Naive thymus-derived CD8-positive, alpha-beta T cell (primary cell): ENCODE measurements around the gene PXK. TPM values are rescaled to one million over a fixed set of nuclear protein-coding genes. Genes with fewer than 3 reads are reported as not detected.

Experiments
- ATAC-seq, 2 donors: fragments of 150-1000 bp; cut with Tn5 transposase in 1 of 2; sonication (Bioruptor Pico), chemical (Tn5 transposase) in 1 of 2; 1 replicate in 1 of 2; 2 replicates in 1 of 2; pipeline ENCODE4 v1.10.0; 2021; ENCODE audit warnings: mild to moderate bottlenecking in 2 of 2, moderate library complexity in 2 of 2
- POLR2A ChIA-PET: fragments of 350-600 bp; sonication (Branson Sonifier 250); formaldehyde crosslinking; loops from one replicate; lab custom pipeline; 2021; ENCODE audit warnings: antibody characterized with exemption; lab: Charles Lee
- DNase-seq, 10 donors: peaks; one replicate each; pipeline versions ENCODE4 v3.0.0 to v3.0.0-alpha.2; 2020 to 2022
- H3K27ac Mint-ChIP-seq, 10 donors: one replicate each; pipeline ENCODE4 v1.8.0; 2020 to 2022; ENCODE audit warnings: mild to moderate bottlenecking in 10 of 10, mixed read lengths in 10 of 10, moderate library complexity in 4 of 10, inconsistent platforms in 1 of 10
- H3K27me3 Mint-ChIP-seq, 5 donors: one replicate each; pipeline ENCODE4 v1.8.0; 2021 to 2022; ENCODE audit warnings: mixed read lengths in 5 of 5
- H3K36me3 Mint-ChIP-seq, 3 donors: one replicate each; pipeline ENCODE4 v1.8.0; 2020 to 2022; ENCODE audit warnings: mixed read lengths in 3 of 3, mild to moderate bottlenecking in 2 of 3, inconsistent platforms in 1 of 3
- H3K4me1 Mint-ChIP-seq, 4 donors: one replicate each; pipeline ENCODE4 v1.8.0; 2021 to 2022; ENCODE audit warnings: mixed read lengths in 4 of 4
- H3K4me3 Mint-ChIP-seq, 10 donors: one replicate each; pipeline ENCODE4 v1.8.0; 2020 to 2022; ENCODE audit warnings: mild to moderate bottlenecking in 10 of 10, mixed read lengths in 10 of 10, moderate library complexity in 6 of 10, inconsistent platforms in 1 of 10
- H3K9me3 Mint-ChIP-seq, 9 donors: one replicate each; pipeline ENCODE4 v1.8.0; 2020 to 2022; ENCODE audit warnings: mixed read lengths in 9 of 9, mild to moderate bottlenecking in 3 of 9, inconsistent platforms in 1 of 9, moderate library complexity in 1 of 9
- polyA plus RNA-seq, 3 donors: library from polyadenylated mRNA; unstranded; fragments of 300-500 nt; fragmentation: Illumina TruSeq; gene quantifications; one replicate each; pipeline ENCODE4 v1.2.3, GENCODE V29; 2021
- total RNA-seq, 8 experiments: library from RNA in 2 of 8; stranded (reverse) in 2 of 8; gene quantifications; one replicate each; pipeline ENCODE4 v1.2.3 and lab custom pipeline; 2021 to 2026

The PXK gene
- total and polyA plus RNA-seq, 5 experiments from 2014 or later: 16.3 to 26.6 (median 21.9) TPM

DNA sequence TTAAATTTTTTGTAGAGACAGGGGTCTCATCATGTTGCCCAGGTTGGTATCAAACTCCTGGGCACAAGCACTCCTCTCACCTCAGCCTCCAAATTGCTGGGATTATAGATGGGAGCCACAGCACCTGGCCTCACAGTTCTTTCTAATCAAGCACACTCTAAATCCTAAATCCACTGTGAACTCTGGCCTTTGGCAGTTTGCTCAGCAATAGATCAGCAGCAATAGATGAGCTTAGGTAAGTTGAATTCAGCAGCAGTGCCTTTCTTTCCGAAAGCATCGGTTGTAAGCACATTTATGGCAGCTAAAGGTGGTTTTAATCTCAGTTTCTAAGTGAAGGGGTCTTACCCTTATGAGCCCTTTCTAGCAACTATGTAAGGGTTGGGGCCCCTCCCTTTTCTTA is 84.4 kb downstream of the PXK start:
- ATAC-seq: no peak
- Mint-ChIP-seq H3K4me1 (peaks cover 0 to 17% (median 3%) of the 10 kb centered on the region in 4 donors), H3K4me3 (no peak overlapping the region), H3K27me3 (no peaks in the 10 kb centered on the region), H3K27ac (peak overlapping the region in 1 of 10 donors; percentile 28), H3K36me3 (peaks cover 0 to 20% (median 1%) of the 10 kb centered on the region in 3 donors), H3K9me3 (no peaks in the 10 kb centered on the region)
- POLR2A ChIA-PET: no interaction called here
- DNase-seq: no peak

- no peak for DNase-seq
- no peaks in the 10 kb centered on the region for H3K9me3 Mint-ChIP-seq
- H3K27ac Mint-ChIP-seq: peak overlapping the region in 4 of 10 donors; percentile 9 to 64 (median 16)
- peaks cover 0 to 20% (median 0%) of the 10 kb centered on the region in 3 donors for H3K36me3 Mint-ChIP-seq
- POLR2A ChIA-PET: no interaction called here
- H3K4me3 Mint-ChIP-seq: no peak overlapping the region
- ATAC-seq: no peak
- no peaks in the 10 kb centered on the region for H3K27me3 Mint-ChIP-seq
- peaks cover 0 to 17% (median 4%) of the 10 kb centered on the region in 4 donors for H3K4me1 Mint-ChIP-seq
These were observed 85.5 kb downstream of the PXK start for GRCh38 chr3:58418227-58418626.

DNA sequence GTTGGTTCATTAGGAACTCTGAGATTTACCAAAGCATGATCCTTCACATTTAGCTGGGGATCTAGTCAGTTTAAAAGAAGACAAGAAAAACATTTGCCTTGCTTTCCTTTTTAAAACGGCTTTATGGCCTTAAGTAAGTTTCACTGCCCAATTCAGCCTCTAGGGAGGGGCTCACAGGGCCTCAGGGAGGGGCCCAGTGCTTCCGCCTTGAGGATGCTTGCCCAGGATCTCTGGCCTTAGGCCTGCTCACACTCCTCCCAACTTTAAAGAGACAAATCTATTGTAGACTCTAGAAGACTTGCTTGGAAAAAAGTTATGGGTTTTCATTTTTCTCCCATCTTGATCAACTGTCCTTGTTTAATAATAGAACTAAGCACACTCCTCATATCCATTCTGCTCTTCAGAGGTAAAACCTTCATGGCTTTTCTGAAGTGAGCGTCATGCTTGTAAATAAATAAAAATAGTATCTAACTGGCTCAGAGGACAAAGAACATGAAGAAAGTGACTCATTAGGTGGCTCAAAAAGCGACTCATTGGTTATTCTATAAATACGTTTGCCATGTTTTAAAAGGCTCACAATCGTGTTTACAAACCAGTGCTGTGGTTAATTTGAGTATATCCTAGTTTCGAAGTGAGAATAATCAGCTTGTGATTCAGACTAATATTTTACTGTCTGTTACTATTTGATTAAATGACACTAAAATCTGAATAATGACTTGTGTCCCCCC is 87.3 kb downstream of the PXK start:
- Mint-ChIP-seq H3K4me3 (no peak overlapping the region), H3K9me3 (no peaks in the 10 kb centered on the region), H3K27ac (peak overlapping the region in 8 of 10 donors; percentile 29 to 68 (median 58)), H3K36me3 (peaks cover 0 to 29% (median 1%) of the 10 kb centered on the region in 3 donors), H3K27me3 (no peaks in the 10 kb centered on the region), H3K4me1 (peaks cover 1 to 13% (median 2%) of the 10 kb centered on the region in 4 donors)
- no peak for ATAC-seq
- POLR2A ChIA-PET: interaction anchor here (1.3 to 3.0 kb wide), 3 partner anchors 10 to 113 kb away, joined by 3 to 9 read pairs (median 4); partner anchors contain the start of gene PDHB
- DNase-seq: no peak

DNA sequence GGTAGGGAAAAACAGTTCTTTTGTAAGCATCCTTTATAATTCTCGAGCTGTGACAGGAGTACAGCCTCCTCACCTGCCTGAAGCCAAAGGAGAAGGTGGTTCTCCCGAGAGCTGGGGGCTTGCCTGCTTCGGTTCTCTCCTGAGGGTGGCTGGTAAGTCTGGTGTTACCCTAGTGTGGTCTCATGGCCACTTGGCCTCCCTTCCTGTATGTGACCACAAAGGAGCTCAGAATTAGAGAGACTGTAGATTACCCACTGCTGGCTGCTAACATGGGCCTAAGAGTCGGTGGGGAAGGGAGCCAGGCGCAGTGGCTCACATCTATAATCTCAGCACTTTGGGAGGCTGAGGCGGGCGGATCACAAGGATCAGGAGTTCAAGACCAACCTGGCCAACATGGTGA is 88.3 kb downstream of the PXK start:
- Mint-ChIP-seq H3K4me3 (no peak overlapping the region), H3K27me3 (no peaks in the 10 kb centered on the region), H3K4me1 (peaks cover 1 to 13% (median 4%) of the 10 kb centered on the region in 4 donors), H3K36me3 (peaks cover 0 to 39% (median 4%) of the 10 kb centered on the region in 3 donors), H3K27ac (peak overlapping the region in 6 of 10 donors; percentile 15 to 76 (median 47)), H3K9me3 (no peaks in the 10 kb centered on the region)
- ATAC-seq (no peak), DNase-seq (no peak)
- POLR2A ChIA-PET: interaction anchor here (1.3 to 3.0 kb wide), 3 partner anchors 9 to 114 kb away, joined by 3 to 9 read pairs (median 4); partner anchors contain the start of gene PDHB

DNA sequence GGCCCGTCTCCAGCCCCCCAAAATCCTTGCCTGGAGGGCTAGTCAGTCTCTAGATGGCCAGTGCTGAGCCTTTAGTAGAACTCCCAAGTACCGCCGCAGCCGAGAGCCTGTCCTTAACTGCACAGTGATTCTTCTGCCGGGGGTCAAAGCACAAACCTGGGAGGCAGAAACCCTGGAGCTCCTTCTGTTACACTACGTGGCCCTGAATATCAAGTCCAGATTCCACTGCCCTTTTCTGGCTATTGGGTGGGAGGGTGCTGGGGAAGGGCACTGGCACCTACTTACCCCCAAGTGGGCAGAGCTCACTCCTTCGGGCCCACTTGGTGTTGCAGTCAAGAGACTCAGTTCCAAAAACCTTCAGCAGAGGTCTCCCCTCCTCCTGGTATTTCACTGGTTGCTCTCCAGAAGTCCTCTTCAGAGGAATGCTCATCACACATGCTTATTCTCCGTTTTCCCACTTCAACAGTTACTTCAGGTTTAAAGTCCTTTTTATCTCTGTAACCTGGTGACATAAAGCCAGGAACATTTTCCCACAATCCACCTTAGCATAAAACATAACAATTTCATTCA is 90.1 kb downstream of the PXK start:
- ATAC-seq: no peak
- H3K9me3 Mint-ChIP-seq: no peaks in the 10 kb centered on the region
- no peak overlapping the region for H3K4me3 Mint-ChIP-seq
- POLR2A ChIA-PET: interaction anchor here (2.2 kb wide), 1 partner anchor 11 kb away, joined by 10 read pairs; the partner anchor contains the start of gene PDHB
- peak overlapping the region in 4 of 10 donors; percentile 1 to 84 (median 49) for H3K27ac Mint-ChIP-seq
- no peak for DNase-seq
- no peaks in the 10 kb centered on the region for H3K27me3 Mint-ChIP-seq
- H3K4me1 Mint-ChIP-seq: peaks cover 1 to 13% (median 4%) of the 10 kb centered on the region in 4 donors
- peaks cover 0 to 56% (median 4%) of the 10 kb centered on the region in 3 donors for H3K36me3 Mint-ChIP-seq

GRCh38 chr3:58424613-58425012 is 91.9 kb downstream of the PXK start:
- Mint-ChIP-seq H3K4me1 (peaks cover 1 to 11% (median 5%) of the 10 kb centered on the region in 4 donors), H3K27ac (peak overlapping the region in 5 of 10 donors; percentile 0 to 51 (median 43)), H3K36me3 (peaks cover 0 to 72% (median 4%) of the 10 kb centered on the region in 3 donors), H3K27me3 (no peaks in the 10 kb centered on the region), H3K9me3 (no peaks in the 10 kb centered on the region), H3K4me3 (no peak overlapping the region)
- POLR2A ChIA-PET: interaction anchor here (2.2 kb wide), 1 partner anchor 9 kb away, joined by 10 read pairs; the partner anchor contains the start of gene PDHB
- ATAC-seq (no peak), DNase-seq (no peak)

GRCh38 chr3:58425782-58426181 is 93.1 kb downstream of the PXK start:
- ATAC-seq (no peak), DNase-seq (no peak)
- Mint-ChIP-seq H3K9me3 (no peaks in the 10 kb centered on the region), H3K4me3 (no peak overlapping the region), H3K36me3 (peaks cover 0 to 80% (median 8%) of the 10 kb centered on the region in 3 donors), H3K27ac (peak overlapping the region in 5 of 10 donors; percentile 3 to 75 (median 45)), H3K27me3 (no peaks in the 10 kb centered on the region), H3K4me1 (peaks cover 2 to 6% (median 3%) of the 10 kb centered on the region in 4 donors)
- POLR2A ChIA-PET: no interaction called here

DNA sequence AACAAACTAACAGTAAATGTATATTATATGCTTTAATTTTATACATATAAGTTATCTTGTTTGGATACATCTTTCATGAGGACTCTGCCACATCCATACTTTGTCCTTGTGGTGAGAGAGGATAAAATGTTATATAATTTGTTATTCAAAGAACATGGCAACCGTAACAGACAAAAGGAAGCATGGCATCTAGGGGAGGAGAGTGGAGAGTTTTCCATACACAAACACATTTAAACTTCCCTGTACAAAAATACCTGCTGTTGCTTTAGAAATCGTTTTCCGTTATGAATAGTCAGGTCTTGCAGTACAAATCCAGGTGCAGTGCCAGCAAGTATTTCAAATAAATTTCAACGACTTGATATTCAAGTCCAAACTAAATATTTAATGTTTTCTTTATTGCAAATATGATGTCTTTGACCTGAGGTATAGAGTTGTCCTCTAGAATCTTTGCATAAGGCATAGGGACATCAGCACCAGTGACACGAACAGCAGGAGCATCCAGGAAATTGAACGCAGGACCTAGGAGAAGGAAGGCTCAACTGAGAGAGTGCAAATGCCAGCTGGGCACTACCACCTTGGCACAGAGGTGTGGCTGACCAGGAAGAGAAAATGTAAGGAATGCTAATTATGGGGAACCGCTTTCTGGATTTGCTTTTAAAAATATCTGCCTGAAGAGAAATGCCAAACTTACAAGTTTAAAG is 95.1 kb downstream of the PXK start:
- POLR2A ChIA-PET: interaction anchor here (0.5 kb wide), 1 partner anchor 736 kb away, joined by 6 read pairs; no protein-coding TSS in a partner anchor
- Mint-ChIP-seq H3K4me1 (peaks cover 7 to 20% (median 14%) of the 10 kb centered on the region in 4 donors), H3K9me3 (no peaks in the 10 kb centered on the region), H3K36me3 (peaks cover 0 to 82% (median 13%) of the 10 kb centered on the region in 3 donors), H3K4me3 (no peak overlapping the region), H3K27me3 (no peaks in the 10 kb centered on the region), H3K27ac (peak overlapping the region in 2 of 10 donors; percentile 16 to 29)
- ATAC-seq: no peak
- DNase-seq: no peak

DNA sequence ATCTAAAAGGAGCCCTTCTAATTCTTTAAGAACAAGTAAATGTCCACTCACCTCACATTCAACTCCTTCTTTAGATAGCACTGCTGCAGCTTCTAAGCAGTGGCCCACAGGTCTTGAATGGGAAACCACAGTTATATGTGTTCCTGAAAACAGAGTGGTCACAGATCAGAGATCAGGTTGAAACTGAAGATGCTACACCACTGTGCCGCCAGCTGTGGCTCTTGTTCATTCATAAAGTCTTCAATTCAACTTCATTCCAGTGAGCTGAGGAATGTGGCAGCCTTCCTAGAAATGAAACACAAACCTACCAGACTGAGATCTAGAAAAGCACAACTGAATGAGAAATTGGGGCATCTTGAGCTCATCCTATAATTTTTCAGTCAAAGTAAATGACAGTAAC is 97.0 kb downstream of the PXK start:
- Mint-ChIP-seq H3K36me3 (peaks cover 0 to 70% (median 13%) of the 10 kb centered on the region in 3 donors), H3K27ac (no peak overlapping the region), H3K4me3 (no peak overlapping the region), H3K27me3 (no peaks in the 10 kb centered on the region), H3K4me1 (peaks cover 17 to 34% (median 29%) of the 10 kb centered on the region in 4 donors), H3K9me3 (no peaks in the 10 kb centered on the region)
- POLR2A ChIA-PET: interaction anchor here (0.6 to 1.4 kb wide), 3 partner anchors 10 to 124 kb away, joined by 3 to 4 read pairs (median 3); partner anchors contain the start of genes HTD2 and RPP14
- ATAC-seq: no peak
- no peak for DNase-seq

DNA sequence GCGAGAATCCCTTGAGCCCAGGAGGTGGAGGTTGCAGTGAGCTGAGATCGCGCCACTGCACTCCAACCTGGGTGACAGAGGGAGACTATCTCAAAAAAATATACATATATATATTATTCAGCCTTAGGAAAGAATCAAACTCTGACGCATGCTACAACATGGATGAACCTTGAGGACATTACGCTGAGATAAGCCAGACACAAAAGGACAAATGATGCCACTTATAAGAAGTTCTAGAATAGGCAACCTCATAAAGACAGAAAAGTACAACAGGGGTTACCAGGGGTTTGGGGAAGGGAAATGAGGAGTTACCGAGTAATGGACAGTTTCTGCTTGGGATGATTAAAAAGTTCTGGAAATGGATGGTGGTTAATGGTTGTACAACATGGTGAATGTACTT is 100.2 kb downstream of the PXK start:
- Mint-ChIP-seq H3K36me3 (peaks cover 0 to 39% (median 8%) of the 10 kb centered on the region in 3 donors), H3K27ac (peak overlapping the region; percentile 90 to 98 (median 97)), H3K27me3 (no peaks in the 10 kb centered on the region), H3K4me1 (peaks cover 21 to 33% (median 30%) of the 10 kb centered on the region in 4 donors), H3K4me3 (peak overlapping the region; percentile 89 to 96 (median 94)), H3K9me3 (no peaks in the 10 kb centered on the region)
- no peak for ATAC-seq
- POLR2A ChIA-PET: interaction anchor here (0.6 to 3.1 kb wide), 5 partner anchors 9 to 126 kb away, joined by 3 to 16 read pairs (median 9); partner anchors contain the start of genes HTD2, KCTD6 and RPP14
- DNase-seq: no peak

GRCh38 chr3:58433400-58434167 is 100.9 kb downstream of the PXK start, which contains the start of gene PDHB:
Gene PDHB (minus strand): TSS chr3:58433832. CDS start chr3:58433809, 23 bp downstream.
- peak; percentile 94 to 95 for ATAC-seq

More at GRCh38 chr3:58433400-58434167, 100.9 kb downstream of the PXK start, which contains the start of gene PDHB:
- no peaks in the 10 kb centered on the region for H3K9me3 Mint-ChIP-seq
- DNase-seq: peak; percentile 81 to 94 (median 88)
- peak within 1 kb of the TSS; percentile 90 to 98 (median 97) for H3K27ac Mint-ChIP-seq
- H3K4me3 Mint-ChIP-seq: peak within 1 kb of the TSS; percentile 89 to 96 (median 94)
- no peaks in the 10 kb centered on the region for H3K27me3 Mint-ChIP-seq
- peaks cover 0 to 32% (median 8%) of the 10 kb centered on the region in 3 donors for H3K36me3 Mint-ChIP-seq
- POLR2A ChIA-PET: interaction anchor here (0.6 to 3.1 kb wide), 7 partner anchors 10 to 1675 kb away, joined by 3 to 16 read pairs (median 7); partner anchors contain the start of genes HTD2, KCTD6 and RPP14
- peaks cover 19 to 33% (median 30%) of the 10 kb centered on the region in 4 donors for H3K4me1 Mint-ChIP-seq
